Fibroblast of the aortic adventitia (primary cell): Measurements from ENCODE around the gene EFEMP2. TPM values are rescaled to one million over a fixed set of nuclear protein-coding genes. Genes with fewer than 3 reads are reported as not detected.

Experiments used
- DNase-seq: peaks from one replicate; pipeline ENCODE4 v3.0.0-alpha.2; 2010; ENCODE audit warnings: low read depth
- H3K4me3 ChIP-seq: 2 replicates; pipeline ENCODE4 v1.5.1; 2011; ENCODE audit warnings: low read depth, mild to moderate bottlenecking, control low read depth, low read length, moderate library complexity
- total RNA-seq: library from RNA; depleted of rRNA; stranded (reverse); fragments of >200 nt; gene quantifications from 2 replicates; pipeline ENCODE4 v1.2.3, GENCODE V29; 2012; ENCODE audit warnings: low replicate concordance
- TF ChIP-seq, protein P1 (sequence below): IDR thresholded peaks from 2 replicates; pipeline ENCODE4 v1.5.1; 2011; ENCODE audit warnings: mild to moderate bottlenecking, low read length, control low read depth, inconsistent platforms; ENCODE audit not compliant: insufficient read depth

The EFEMP2 gene
- total RNA-seq, 1 donor, result 105 TPM

DNA sequence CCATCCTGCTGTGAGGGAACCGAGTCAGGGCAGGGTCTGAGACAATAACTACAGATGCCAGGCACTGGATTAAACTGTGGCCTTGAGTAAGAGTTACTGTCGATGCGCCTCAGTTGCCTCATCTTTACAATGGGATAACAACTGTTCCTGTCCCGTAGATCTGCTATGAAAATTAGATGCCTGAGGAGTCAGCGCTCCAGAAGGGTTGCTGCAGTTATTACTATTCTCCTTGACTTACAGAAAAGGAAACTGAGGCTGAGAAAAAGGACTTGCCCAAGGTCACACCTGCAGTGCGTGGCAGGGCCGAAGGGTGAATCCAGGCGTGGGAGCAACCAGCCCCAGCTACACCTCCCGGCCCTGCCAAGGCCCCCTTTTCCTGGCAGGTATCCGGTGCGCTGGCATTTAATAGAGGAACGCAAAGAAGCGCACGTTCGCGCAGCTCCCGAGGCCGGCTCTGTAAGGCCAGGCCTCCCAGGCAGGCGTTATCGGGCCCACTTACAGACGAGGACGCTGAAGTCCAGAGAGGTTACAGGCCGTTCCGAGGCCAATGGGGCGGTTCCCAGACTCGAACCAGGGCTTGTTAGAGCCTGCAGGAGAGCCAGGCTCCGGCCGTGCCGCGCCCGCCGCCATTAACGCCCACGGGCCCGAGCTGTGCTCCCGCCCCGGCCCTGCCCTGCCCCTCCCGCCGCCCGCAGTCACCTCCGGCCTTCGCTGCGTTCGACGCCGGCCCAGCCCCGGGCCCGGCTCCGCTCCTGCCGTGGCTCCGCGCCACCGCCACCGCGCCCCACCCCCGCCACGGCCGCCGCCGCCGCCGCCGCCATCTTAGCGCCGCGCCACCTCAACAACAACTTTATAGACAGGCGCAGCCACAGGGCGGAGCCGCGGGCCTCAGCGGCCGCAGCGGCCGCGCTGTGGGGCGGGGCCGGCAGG, 45.9 kb upstream of the EFEMP2 start, which contains the start of gene C11orf68:
Gene C11orf68 (minus strand): TSS at position 852 of the 930 bp plus-strand sequence. CDS start 31 bp downstream, at position 821.
- TF ChIP-seq, protein P1, sequence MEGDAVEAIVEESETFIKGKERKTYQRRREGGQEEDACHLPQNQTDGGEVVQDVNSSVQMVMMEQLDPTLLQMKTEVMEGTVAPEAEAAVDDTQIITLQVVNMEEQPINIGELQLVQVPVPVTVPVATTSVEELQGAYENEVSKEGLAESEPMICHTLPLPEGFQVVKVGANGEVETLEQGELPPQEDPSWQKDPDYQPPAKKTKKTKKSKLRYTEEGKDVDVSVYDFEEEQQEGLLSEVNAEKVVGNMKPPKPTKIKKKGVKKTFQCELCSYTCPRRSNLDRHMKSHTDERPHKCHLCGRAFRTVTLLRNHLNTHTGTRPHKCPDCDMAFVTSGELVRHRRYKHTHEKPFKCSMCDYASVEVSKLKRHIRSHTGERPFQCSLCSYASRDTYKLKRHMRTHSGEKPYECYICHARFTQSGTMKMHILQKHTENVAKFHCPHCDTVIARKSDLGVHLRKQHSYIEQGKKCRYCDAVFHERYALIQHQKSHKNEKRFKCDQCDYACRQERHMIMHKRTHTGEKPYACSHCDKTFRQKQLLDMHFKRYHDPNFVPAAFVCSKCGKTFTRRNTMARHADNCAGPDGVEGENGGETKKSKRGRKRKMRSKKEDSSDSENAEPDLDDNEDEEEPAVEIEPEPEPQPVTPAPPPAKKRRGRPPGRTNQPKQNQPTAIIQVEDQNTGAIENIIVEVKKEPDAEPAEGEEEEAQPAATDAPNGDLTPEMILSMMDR, result no peak
- H3K4me3 ChIP-seq, result peak within 1 kb of the TSS; percentile 92
- DNase-seq, result no peak

DNA sequence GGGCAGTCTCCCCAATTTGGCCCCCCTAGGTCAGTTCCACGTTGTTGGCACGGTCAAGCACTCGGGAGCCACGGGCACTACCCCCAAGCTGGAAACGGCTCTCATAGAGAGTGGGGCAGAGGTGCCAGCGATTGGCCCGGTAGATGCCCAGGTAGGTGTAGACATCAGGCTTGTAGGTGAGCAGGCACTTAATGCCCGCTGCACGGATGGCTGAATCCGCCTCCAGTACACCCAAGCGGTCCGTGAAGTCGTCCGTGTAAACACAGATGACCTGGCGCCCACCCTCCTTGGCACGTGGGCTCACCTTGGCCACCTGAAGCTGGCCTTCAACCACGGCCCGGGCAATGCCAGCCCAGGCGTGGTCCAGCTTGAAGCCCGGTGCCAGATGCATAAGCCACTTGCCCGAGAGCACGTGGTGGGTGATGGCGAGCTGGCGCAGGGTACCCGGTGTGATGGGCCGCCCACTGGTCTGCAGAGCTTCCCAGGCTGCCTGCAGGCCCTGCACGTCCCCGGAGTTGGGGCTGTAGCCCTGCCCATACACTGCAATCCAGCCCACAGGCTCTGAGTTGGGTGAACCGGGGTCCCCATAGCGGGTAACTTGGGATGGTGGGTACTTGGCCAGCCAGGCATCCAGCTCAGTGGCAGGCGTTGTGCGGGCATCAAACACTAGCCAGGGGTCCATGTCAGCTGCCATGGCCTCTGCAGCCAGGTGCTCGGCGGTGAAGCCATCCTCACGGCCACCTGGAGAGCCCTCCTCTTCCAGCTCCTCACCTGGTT, 45.0 kb upstream of the EFEMP2 start:
- TF ChIP-seq, protein P1, result no peak
- DNase-seq, result no peak
- H3K4me3 ChIP-seq, result peak overlapping the region; percentile 92

DNA sequence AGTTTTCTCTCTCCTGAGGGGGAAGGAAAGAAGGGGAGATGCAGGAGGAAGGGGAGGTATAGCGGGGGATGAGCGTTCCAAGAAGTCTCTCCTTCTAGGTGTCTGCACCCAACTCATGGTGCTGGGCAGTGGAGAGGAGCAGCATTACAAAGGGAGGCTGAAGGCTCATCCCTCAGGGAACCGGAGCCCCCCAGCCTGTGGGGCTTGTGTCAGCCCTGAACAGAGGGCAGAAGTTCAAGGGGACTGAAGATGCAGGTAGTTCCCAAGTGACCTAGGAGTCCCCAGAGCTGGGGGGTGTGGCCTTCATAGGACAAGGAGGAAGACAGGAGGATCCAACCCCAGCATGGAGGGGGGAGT, 44.5 kb upstream of the EFEMP2 start:
- DNase-seq, result no peak
- peak overlapping the region; percentile 92 for H3K4me3 ChIP-seq
- TF ChIP-seq, protein P1, result no peak

DNA sequence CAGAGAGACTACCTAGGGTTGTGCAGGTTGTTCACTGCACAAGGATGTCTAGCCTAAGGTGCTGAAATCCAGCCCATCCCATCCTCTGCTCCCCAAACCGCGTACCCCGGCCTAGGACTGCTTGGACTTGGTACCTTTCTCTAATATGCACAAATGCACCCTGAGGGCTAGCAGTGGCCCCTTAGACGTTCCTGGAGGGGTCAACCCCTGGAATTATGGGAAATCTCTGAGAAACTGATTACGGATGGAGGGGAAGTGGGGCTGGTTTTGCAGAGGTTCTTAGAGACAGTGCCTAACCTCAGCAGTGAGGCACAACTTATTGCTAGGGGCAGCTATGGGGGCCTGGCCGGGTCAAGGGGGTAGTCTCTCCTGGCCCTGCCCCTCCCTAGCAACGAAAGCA, 43.8 kb upstream of the EFEMP2 start:
- TF ChIP-seq, protein P1, result no peak
- peak overlapping the region; percentile 40 for H3K4me3 ChIP-seq
- DNase-seq, result no peak

DNA sequence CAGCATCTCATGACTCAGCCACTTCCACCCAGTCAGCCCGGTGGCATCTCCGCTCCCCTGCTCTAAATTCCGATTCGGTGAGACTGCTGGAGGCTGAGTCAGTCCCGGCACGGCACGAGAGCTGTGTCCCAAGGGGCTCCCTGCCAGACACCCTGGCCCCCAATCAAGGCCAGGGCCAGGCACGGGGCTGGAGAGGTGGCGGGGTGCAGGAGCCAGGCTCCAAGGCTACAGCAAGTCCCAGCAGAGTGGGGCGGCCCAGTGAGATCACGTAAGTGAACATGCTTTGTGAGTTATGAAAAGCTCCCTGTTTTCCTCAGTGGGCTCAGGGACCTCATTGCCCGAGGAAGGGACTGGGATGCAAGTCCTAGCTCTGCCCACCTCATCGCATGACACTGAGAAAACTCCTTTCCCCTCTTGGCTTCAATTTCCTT, 43.2 kb upstream of the EFEMP2 start:
- TF ChIP-seq, protein P1, result no peak
- peak overlapping the region; percentile 40 for H3K4me3 ChIP-seq
- DNase-seq, result peak; percentile 97

DNA sequence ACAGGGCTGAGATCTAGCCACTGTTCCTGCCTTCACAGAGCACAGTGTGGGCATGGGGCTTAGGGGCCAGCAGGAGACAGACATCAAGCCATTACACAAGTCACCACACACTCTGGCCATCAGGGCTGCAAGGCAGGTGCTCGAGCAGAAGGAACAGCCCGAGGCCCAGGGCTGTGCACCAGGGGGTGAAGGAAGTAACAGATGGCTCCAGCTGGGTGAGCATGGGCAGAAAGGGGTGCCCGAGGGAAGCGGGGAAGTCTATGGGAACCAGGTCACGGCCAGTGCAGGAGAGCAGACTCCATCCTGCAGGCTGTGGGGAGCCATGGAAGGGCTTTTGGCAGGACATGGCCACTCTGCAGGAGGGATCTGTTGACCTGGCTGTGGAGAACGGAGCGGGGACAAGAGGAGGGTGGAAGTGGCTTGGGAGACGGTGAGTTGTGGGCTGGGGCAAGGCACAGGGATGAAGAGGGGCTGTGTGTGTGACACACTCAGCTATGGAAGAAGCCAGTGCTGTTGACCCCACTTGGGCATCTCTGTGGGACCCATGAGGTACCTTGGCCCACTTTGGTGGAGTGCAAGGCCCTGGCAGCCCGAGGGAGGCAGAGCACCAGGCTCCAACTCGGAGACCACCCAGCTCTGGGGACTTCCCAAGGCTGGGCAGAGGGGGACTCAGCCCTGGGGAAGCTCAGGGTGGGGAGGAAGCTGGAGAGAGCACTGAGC, 42.7 kb upstream of the EFEMP2 start:
- no peak overlapping the region for H3K4me3 ChIP-seq
- TF ChIP-seq, protein P1, result no peak
- DNase-seq, result no peak
